Liver (tissue), 3 donors: ENCODE data around the gene AOPEP.

Experiments used
- EGR1 ChIP-seq, 2 donors: IDR thresholded peaks; 2 replicates each; pipeline ENCODE4 v1.6.1; 2016 to 2018; ENCODE audit warnings: antibody characterized with exemption in 2 of 2, low read depth in 2 of 2
- GABPA ChIP-seq, 2 donors: IDR thresholded peaks in 1 of 2; conservative IDR thresholded peaks in 1 of 2; 2 replicates each; pipeline ENCODE4 v1.6.1; 2016; ENCODE audit warnings: antibody characterized with exemption in 2 of 2, mild to moderate bottlenecking in 1 of 2, moderate library complexity in 1 of 2
- HNF4G ChIP-seq: IDR thresholded peaks from 2 replicates; pipeline ENCODE4 v1.6.1; 2016; ENCODE audit warnings: antibody characterized with exemption
- JUND ChIP-seq, 2 donors: IDR thresholded peaks; 2 replicates each; pipeline ENCODE4 v1.6.1; 2016; ENCODE audit warnings: antibody characterized with exemption in 2 of 2
- NR2F2 ChIP-seq: IDR thresholded peaks from 2 replicates; pipeline ENCODE4 v1.6.1; 2016; ENCODE audit warnings: antibody characterized with exemption
- RXRA ChIP-seq, 2 donors: IDR thresholded peaks; 2 replicates each; pipeline ENCODE4 v1.6.1; 2017 to 2018; ENCODE audit warnings: antibody characterized with exemption in 2 of 2, mild to moderate bottlenecking in 1 of 2
- TAF1 ChIP-seq: conservative IDR thresholded peaks from 2 replicates; pipeline ENCODE4 v1.6.1; 2016; ENCODE audit warnings: antibody characterized with exemption, mild to moderate bottlenecking
- YY1 ChIP-seq: IDR thresholded peaks from 2 replicates; pipeline ENCODE4 v1.6.1; 2016; ENCODE audit warnings: antibody characterized with exemption, mild to moderate bottlenecking
- TF ChIP-seq, protein P1 (sequence below): fragments of 150-350 bp; IDR thresholded peaks from 2 replicates; pipeline ENCODE4 v1.5.1; 2017; ENCODE audit warnings: improper control_type of control experiment, low read depth, low read length; ENCODE audit not compliant: missing input control
- TF ChIP-seq, protein P2 (sequence below): IDR thresholded peaks from 2 replicates; pipeline ENCODE4 v1.6.1; 2016; ENCODE audit warnings: antibody characterized with exemption, mild to moderate bottlenecking
- TF ChIP-seq, protein P3 (sequence below): IDR thresholded peaks from 2 replicates; pipeline ENCODE4 v1.6.1; 2016; ENCODE audit warnings: antibody characterized with exemption
- TF ChIP-seq, protein P4 (sequence below): IDR thresholded peaks from 2 replicates; pipeline ENCODE4 v1.6.1; 2016; ENCODE audit warnings: antibody characterized with exemption
- TF ChIP-seq, protein P5 (sequence below): IDR thresholded peaks from 2 replicates; pipeline ENCODE4 v1.6.1; 2016; ENCODE audit warnings: antibody characterized with exemption
- donor health status: healthy.
- donor health status: healthy.

DNA sequence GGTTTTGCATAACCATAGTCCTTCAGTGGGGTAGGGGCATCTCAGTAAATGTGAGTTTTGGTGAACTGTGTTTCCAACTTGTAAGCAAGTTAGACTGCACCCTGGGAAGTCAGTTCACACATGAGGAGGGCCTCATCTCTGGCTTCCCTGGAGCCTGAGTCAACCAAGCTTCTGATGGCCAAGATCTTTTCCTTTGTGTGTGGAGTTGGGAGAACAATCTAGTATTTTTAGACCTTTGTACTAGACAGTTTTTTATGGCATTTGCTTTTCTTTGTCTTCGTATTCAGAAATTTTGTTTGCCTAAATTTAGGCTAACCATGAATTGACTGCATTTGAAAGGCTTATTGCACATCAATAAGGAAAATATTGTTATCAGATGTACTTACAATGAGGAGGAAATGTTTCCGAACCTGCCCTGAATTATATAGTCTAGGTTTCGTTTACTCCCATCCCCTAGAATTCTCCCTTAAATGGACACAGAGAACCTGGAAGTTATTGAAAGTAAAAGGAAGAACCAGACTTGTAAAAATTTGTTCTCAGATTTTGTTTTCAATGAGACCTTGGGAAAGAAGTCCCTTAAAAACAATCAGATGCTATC, 204.6 kb downstream of the AOPEP start:
- TF ChIP-seq, protein P1, sequence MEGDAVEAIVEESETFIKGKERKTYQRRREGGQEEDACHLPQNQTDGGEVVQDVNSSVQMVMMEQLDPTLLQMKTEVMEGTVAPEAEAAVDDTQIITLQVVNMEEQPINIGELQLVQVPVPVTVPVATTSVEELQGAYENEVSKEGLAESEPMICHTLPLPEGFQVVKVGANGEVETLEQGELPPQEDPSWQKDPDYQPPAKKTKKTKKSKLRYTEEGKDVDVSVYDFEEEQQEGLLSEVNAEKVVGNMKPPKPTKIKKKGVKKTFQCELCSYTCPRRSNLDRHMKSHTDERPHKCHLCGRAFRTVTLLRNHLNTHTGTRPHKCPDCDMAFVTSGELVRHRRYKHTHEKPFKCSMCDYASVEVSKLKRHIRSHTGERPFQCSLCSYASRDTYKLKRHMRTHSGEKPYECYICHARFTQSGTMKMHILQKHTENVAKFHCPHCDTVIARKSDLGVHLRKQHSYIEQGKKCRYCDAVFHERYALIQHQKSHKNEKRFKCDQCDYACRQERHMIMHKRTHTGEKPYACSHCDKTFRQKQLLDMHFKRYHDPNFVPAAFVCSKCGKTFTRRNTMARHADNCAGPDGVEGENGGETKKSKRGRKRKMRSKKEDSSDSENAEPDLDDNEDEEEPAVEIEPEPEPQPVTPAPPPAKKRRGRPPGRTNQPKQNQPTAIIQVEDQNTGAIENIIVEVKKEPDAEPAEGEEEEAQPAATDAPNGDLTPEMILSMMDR = no peak
- no peak for TF ChIP-seq EGR1 (IDR thresholded peaks at IDR 0.05; ENCODE audit: low read depth in 2 of 2)
- no peak for TF ChIP-seq NR2F2
- TF ChIP-seq, protein P2, sequence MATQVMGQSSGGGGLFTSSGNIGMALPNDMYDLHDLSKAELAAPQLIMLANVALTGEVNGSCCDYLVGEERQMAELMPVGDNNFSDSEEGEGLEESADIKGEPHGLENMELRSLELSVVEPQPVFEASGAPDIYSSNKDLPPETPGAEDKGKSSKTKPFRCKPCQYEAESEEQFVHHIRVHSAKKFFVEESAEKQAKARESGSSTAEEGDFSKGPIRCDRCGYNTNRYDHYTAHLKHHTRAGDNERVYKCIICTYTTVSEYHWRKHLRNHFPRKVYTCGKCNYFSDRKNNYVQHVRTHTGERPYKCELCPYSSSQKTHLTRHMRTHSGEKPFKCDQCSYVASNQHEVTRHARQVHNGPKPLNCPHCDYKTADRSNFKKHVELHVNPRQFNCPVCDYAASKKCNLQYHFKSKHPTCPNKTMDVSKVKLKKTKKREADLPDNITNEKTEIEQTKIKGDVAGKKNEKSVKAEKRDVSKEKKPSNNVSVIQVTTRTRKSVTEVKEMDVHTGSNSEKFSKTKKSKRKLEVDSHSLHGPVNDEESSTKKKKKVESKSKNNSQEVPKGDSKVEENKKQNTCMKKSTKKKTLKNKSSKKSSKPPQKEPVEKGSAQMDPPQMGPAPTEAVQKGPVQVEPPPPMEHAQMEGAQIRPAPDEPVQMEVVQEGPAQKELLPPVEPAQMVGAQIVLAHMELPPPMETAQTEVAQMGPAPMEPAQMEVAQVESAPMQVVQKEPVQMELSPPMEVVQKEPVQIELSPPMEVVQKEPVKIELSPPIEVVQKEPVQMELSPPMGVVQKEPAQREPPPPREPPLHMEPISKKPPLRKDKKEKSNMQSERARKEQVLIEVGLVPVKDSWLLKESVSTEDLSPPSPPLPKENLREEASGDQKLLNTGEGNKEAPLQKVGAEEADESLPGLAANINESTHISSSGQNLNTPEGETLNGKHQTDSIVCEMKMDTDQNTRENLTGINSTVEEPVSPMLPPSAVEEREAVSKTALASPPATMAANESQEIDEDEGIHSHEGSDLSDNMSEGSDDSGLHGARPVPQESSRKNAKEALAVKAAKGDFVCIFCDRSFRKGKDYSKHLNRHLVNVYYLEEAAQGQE = no peak
- no peak for TF ChIP-seq TAF1
- TF ChIP-seq, protein P3, sequence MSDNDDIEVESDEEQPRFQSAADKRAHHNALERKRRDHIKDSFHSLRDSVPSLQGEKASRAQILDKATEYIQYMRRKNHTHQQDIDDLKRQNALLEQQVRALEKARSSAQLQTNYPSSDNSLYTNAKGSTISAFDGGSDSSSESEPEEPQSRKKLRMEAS = no peak
- TF ChIP-seq, protein P4, sequence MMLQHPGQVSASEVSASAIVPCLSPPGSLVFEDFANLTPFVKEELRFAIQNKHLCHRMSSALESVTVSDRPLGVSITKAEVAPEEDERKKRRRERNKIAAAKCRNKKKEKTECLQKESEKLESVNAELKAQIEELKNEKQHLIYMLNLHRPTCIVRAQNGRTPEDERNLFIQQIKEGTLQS = no peak
- no peak for TF ChIP-seq JUND (IDR thresholded peaks at IDR 0.05)
- TF ChIP-seq HNF4G = no peak
- TF ChIP-seq, protein P5, sequence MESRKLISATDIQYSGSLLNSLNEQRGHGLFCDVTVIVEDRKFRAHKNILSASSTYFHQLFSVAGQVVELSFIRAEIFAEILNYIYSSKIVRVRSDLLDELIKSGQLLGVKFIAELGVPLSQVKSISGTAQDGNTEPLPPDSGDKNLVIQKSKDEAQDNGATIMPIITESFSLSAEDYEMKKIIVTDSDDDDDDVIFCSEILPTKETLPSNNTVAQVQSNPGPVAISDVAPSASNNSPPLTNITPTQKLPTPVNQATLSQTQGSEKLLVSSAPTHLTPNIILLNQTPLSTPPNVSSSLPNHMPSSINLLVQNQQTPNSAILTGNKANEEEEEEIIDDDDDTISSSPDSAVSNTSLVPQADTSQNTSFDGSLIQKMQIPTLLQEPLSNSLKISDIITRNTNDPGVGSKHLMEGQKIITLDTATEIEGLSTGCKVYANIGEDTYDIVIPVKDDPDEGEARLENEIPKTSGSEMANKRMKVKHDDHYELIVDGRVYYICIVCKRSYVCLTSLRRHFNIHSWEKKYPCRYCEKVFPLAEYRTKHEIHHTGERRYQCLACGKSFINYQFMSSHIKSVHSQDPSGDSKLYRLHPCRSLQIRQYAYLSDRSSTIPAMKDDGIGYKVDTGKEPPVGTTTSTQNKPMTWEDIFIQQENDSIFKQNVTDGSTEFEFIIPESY = no peak
- no peak for TF ChIP-seq RXRA (IDR thresholded peaks at IDR 0.05)
- TF ChIP-seq GABPA (IDR thresholded peaks at IDR 0.05 in 1 of 2, conservative IDR thresholded peaks at IDR 0.05 in 1 of 2) = no peak
- TF ChIP-seq YY1 = no peak
